B cell (primary cell): ENCODE measurements around the gene PAQR6. TPM values are rescaled to one million over a fixed set of nuclear protein-coding genes. Genes with fewer than 3 reads are reported as not detected.

Source experiments
- ATAC-seq: fragments of 200-7000 bp; cut with Tn5 transposase; one replicate; pipeline ENCODE4 v1.10.0; 2021; ENCODE audit warnings: low read depth, mild to moderate bottlenecking, moderate number of reproducible peaks, moderate library complexity
- CTCF ChIA-PET: fragments of 350-600 bp; sonication (Branson Sonifier 250); formaldehyde crosslinking; loops from one replicate; lab custom pipeline; 2021; ENCODE audit warnings: antibody characterized with exemption, inconsistent platforms; lab: Charles Lee
- POLR2A ChIA-PET: fragments of 350-600 bp; sonication (Branson Sonifier 250); formaldehyde crosslinking; loops from one replicate; lab custom pipeline; 2021; ENCODE audit warnings: antibody characterized with exemption; lab: Charles Lee
- DNase-seq: peaks from one replicate; pipeline ENCODE4 v3.0.0; 2013
- H2AFZ ChIP-seq: 2 replicates; pipeline ENCODE4 v1.6.1; 2012; ENCODE audit warnings: mild to moderate bottlenecking, low read depth, low read length; ENCODE audit not compliant: insufficient read depth, poor library complexity, severe bottlenecking
- H3K27ac ChIP-seq, 2 donors: 1 replicate in 1 of 2; 2 replicates in 1 of 2; pipeline ENCODE4 v1.5.1; 2012 to 2013; ENCODE audit warnings: low read length in 2 of 2, mild to moderate bottlenecking in 2 of 2, moderate library complexity in 1 of 2
- H3K27me3 ChIP-seq, 4 experiments: fragments of 200-600 bp in 1 of 4; sonication (generic) in 1 of 4; replicated peaks in 1 of 4; 1 replicate in 2 of 4; 2 replicates in 2 of 4; pipeline versions ENCODE4 v1.6.1 to v1.7.0; 2013 to 2016; ENCODE audit warnings: low read length in 3 of 4, mild to moderate bottlenecking in 2 of 4, mixed read lengths in 1 of 4, moderate library complexity in 1 of 4; ENCODE audit not compliant: insufficient read depth in 4 of 4, control insufficient read depth in 3 of 4; ENCODE audit errors: control extremely low read depth in 1 of 4
- H3K36me3 ChIP-seq, 2 experiments: replicated peaks in 1 of 2; 1 replicate in 1 of 2; 2 replicates in 1 of 2; pipeline versions ENCODE4 v1.6.1 to v1.7.1; 2013; ENCODE audit warnings: low read length in 1 of 2; ENCODE audit not compliant: insufficient read depth in 2 of 2, control insufficient read depth in 1 of 2; ENCODE audit errors: control extremely low read depth in 1 of 2, extremely low read depth in 1 of 2
- H3K4me1 ChIP-seq, 2 donors: fragments of 200-600 bp in 1 of 2; sonication (generic) in 1 of 2; 1 replicate in 1 of 2; 2 replicates in 1 of 2; pipeline versions ENCODE4 v1.5.1 to v1.6.1; 2013 to 2017; ENCODE audit warnings: low read length in 2 of 2; ENCODE audit not compliant: control insufficient read depth in 2 of 2, insufficient read depth in 2 of 2
- H3K4me2 ChIP-seq: replicated peaks from 2 replicates; pipeline ENCODE3; 2012; ENCODE audit warnings: mild to moderate bottlenecking, low read depth, low read length; ENCODE audit not compliant: poor library complexity, severe bottlenecking
- H3K4me3 ChIP-seq, 5 experiments: fragments of 200-600 bp in 1 of 5; sonication (generic) in 1 of 5; 1 replicate in 3 of 5; 2 replicates in 2 of 5; pipeline versions ENCODE4 v1.5.1 to v1.7.0; 2011 to 2016; ENCODE audit warnings: low read length in 4 of 5, mild to moderate bottlenecking in 4 of 5, low read depth in 2 of 5, control low read depth in 1 of 5, moderate library complexity in 1 of 5; ENCODE audit not compliant: insufficient read depth in 1 of 5; ENCODE audit errors: control extremely low read depth in 1 of 5, extremely low read depth in 1 of 5
- H3K79me2 ChIP-seq: fragments of 200-600 bp; sonication (generic); one replicate; pipeline ENCODE4 v1.6.0; 2016; ENCODE audit warnings: low read length; ENCODE audit not compliant: control insufficient read depth, insufficient read depth
- H3K9ac ChIP-seq: fragments of 200-600 bp; sonication (generic); 2 replicates; pipeline ENCODE4 v1.6.1; 2017; ENCODE audit warnings: mild to moderate bottlenecking, low read length, moderate library complexity
- H3K9me3 ChIP-seq, 3 donors: one replicate each; pipeline versions ENCODE4 v1.6.1 to v1.7.1; 2013; ENCODE audit warnings: low read length in 2 of 3; ENCODE audit not compliant: control insufficient read depth in 2 of 3, insufficient read depth in 1 of 3; ENCODE audit errors: control extremely low read depth in 1 of 3
- H4K20me1 ChIP-seq: 2 replicates; pipeline ENCODE4 v1.6.0; 2012; ENCODE audit warnings: mild to moderate bottlenecking, low read length; ENCODE audit not compliant: insufficient read depth, control insufficient read depth, poor library complexity, severe bottlenecking
- H3K27ac Mint-ChIP-seq: one replicate; pipeline ENCODE4 v1.8.0; 2021; ENCODE audit warnings: mixed read lengths
- H3K27me3 Mint-ChIP-seq: one replicate; pipeline ENCODE4 v1.8.0; 2021; ENCODE audit warnings: mixed read lengths
- H3K4me1 Mint-ChIP-seq: one replicate; pipeline ENCODE4 v1.8.0; 2021; ENCODE audit warnings: mixed read lengths
- H3K4me3 Mint-ChIP-seq: one replicate; pipeline ENCODE4 v1.8.0; 2021; ENCODE audit warnings: mixed read lengths
- H3K9me3 Mint-ChIP-seq: one replicate; pipeline ENCODE4 v1.8.0; 2022; ENCODE audit warnings: mixed read lengths; ENCODE audit not compliant: insufficient read depth
- EZH2 ChIP-seq: IDR thresholded peaks from 2 replicates; pipeline ENCODE4 v1.6.1; 2012; ENCODE audit warnings: borderline replicate concordance, low read depth, mild to moderate bottlenecking, moderate library complexity, low read length; ENCODE audit not compliant: insufficient read depth, poor library complexity, severe bottlenecking
- WGBS: methylation state at CpG from one replicate; pipeline ENCODE4 v1.1.5; 2013; ENCODE audit warnings: missing lambda C conversion rate; ENCODE audit not compliant: insufficient coverage; 5-methylcytosine and 5-hydroxymethylcytosine counted together
- intact Hi-C: fragments of 100-400 bp; cut with micrococcal nuclease; formaldehyde crosslinking; loops from one replicate; pipeline ENCODE4 v1.10.0; 2022
- polyA plus RNA-seq: library from polyadenylated mRNA; depleted of rRNA; stranded (reverse); fragments of >200 nt; gene quantifications from 2 replicates; pipeline ENCODE4 v1.2.3, GENCODE V29; 2012
- total RNA-seq, 2 donors: library from RNA; stranded (reverse); fragments of 120-200 nt in 1 of 2; gene quantifications; 1 replicate in 1 of 2; 2 replicates in 1 of 2; pipeline versions ENCODE4 v1.2.3 to v1.2.4, GENCODE V29; 2013 to 2022
- TF ChIP-seq, protein P1 (sequence below): fragments of 200-600 bp; IDR thresholded peaks from one replicate; pipeline ENCODE4 v1.8.0; 2022; ENCODE audit warnings: antibody characterized with exemption, mild to moderate bottlenecking

The PAQR6 gene
- total and polyA plus RNA-seq, 2 donors (not counting 1 experiment from before 2014, with no cell fraction given), result 1.3 to 1.8 TPM

DNA sequence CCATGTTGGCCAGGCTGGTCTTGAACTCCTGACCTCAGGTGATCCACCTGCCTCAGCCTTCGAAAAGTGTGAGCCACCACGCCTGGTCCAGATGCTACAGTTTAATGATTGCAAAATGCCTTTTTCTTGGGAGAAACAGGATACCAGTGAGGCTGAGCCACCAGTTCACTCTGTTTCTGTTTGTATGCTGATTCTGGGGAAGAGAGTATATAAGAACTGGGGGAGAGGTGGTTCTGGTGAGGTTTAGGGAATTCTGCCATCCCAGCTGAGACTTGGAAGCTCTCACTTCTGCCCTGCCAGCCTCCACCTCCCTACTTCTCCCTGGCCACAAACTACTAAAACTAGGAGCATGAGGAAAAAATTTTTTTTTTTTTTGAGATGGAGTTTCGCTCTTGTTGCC is 43.2 kb downstream of the PAQR6 start:
- H3K36me3 ChIP-seq, result peaks cover 0 to 44% of the 10 kb centered on the region in 2 experiments

DNA sequence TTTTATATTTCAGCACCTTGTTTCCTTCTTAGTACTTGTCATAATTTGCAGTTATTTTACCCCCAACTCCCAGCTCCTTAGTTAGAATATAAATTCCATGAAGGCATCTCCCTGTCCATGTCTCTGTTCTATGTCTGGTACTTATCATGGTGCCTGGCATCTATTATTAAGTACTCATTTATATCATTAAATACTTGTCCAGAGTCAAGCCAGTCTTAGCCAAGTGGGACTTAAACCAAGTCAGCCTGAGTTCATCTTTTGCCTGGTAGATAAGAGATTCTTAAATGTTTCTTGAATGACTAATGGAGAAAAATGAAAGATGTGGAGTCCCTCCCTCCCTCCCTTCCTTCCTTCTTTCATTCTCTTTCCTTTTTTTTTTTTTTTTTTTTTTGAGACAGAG is 44.5 kb downstream of the PAQR6 start:
- H3K27ac ChIP-seq, result no peak overlapping the region
- TF ChIP-seq, protein P1, sequence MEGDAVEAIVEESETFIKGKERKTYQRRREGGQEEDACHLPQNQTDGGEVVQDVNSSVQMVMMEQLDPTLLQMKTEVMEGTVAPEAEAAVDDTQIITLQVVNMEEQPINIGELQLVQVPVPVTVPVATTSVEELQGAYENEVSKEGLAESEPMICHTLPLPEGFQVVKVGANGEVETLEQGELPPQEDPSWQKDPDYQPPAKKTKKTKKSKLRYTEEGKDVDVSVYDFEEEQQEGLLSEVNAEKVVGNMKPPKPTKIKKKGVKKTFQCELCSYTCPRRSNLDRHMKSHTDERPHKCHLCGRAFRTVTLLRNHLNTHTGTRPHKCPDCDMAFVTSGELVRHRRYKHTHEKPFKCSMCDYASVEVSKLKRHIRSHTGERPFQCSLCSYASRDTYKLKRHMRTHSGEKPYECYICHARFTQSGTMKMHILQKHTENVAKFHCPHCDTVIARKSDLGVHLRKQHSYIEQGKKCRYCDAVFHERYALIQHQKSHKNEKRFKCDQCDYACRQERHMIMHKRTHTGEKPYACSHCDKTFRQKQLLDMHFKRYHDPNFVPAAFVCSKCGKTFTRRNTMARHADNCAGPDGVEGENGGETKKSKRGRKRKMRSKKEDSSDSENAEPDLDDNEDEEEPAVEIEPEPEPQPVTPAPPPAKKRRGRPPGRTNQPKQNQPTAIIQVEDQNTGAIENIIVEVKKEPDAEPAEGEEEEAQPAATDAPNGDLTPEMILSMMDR, result no peak
- intact Hi-C loops, result no loop called here
- H2AFZ ChIP-seq, result no peak overlapping the region
- H3K9ac ChIP-seq, result no peak overlapping the region
- POLR2A ChIA-PET, result no interaction called here
- no peak overlapping the region for H3K4me2 ChIP-seq
- Mint-ChIP-seq H3K4me3 (no peak overlapping the region), H3K27ac (no peak overlapping the region), H3K9me3 (no peaks in the 10 kb centered on the region), H3K27me3 (no peaks in the 10 kb centered on the region), H3K4me1 (peaks cover 13% of the 10 kb centered on the region)
- no peak overlapping the region for H3K4me3 ChIP-seq
- H3K27me3 ChIP-seq, result no peaks in the 10 kb centered on the region
- peaks cover 21% of the 10 kb centered on the region for H4K20me1 ChIP-seq
- H3K36me3 ChIP-seq, result peaks cover 0 to 42% of the 10 kb centered on the region in 2 experiments
- ATAC-seq (no peak), DNase-seq (no peak)
- H3K79me2 ChIP-seq, result peaks cover 71% of the 10 kb centered on the region
- H3K9me3 ChIP-seq, result no peaks in the 10 kb centered on the region
- CTCF ChIA-PET, result no interaction called here
- H3K4me1 ChIP-seq, result peaks cover 0 to 5% of the 10 kb centered on the region in 2 donors

More for the DNA sequence above, 43.2 kb downstream of the PAQR6 start:
- H3K27ac ChIP-seq, result no peak overlapping the region
- H3K27me3 ChIP-seq, result no peaks in the 10 kb centered on the region
- Mint-ChIP-seq H3K4me1 (peaks cover 4% of the 10 kb centered on the region), H3K9me3 (no peaks in the 10 kb centered on the region), H3K27ac (no peak overlapping the region), H3K4me3 (no peak overlapping the region), H3K27me3 (no peaks in the 10 kb centered on the region)
- no peak overlapping the region for H2AFZ ChIP-seq
- ATAC-seq, result no peak
- H3K9ac ChIP-seq, result no peak overlapping the region
- 100% methylated on average over 2 of the region's 3 CpGs for WGBS
- H3K4me3 ChIP-seq, result no peak overlapping the region
- ChIA-PET POLR2A (interaction anchor here (0.7 kb wide), 1 partner anchor 20 kb away, joined by 3 read pairs; no protein-coding TSS in a partner anchor), CTCF (interaction anchor here (1.3 kb wide), 1 partner anchor 59 kb away, joined by 3 read pairs; no protein-coding TSS in a partner anchor)
- peaks cover 64% of the 10 kb centered on the region for H3K79me2 ChIP-seq
- H4K20me1 ChIP-seq, result peaks cover 13% of the 10 kb centered on the region
- H3K4me1 ChIP-seq, result peaks cover 0 to 5% of the 10 kb centered on the region in 2 donors
- DNase-seq, result no peak
- intact Hi-C loops, result no loop called here
- TF ChIP-seq EZH2, result no peak
- TF ChIP-seq, protein P1, result no peak
- H3K4me2 ChIP-seq, result no peak overlapping the region
- no peaks in the 10 kb centered on the region for H3K9me3 ChIP-seq
